OCI-LY7 (cell line): ENCODE data around the gene PRELID3B. TPM values are rescaled to one million over a fixed set of nuclear protein-coding genes. Genes with fewer than 3 reads are reported as not detected.
A peak's percentile ranks its signal among the peaks of the same experiment; 100 is the strongest.

Experiments used
- BruUV-seq: library from RNA; stranded (reverse); fragments of 400-500 nt; replicated peaks from 2 replicates; lab custom pipeline; 2021; lab: Mats Ljungman, UMichigan
- CTCF ChIA-PET: fragments of 300-600 bp; sonication (Branson Sonifier 250); formaldehyde crosslinking; loops from one replicate; lab custom pipeline; 2022; ENCODE audit warnings: antibody characterized with exemption; ENCODE audit not compliant: unreplicated experiment; lab: Charles Lee
- POLR2A ChIA-PET: fragments of 300-600 bp; sonication (Branson Sonifier 250); formaldehyde crosslinking; loops from one replicate; lab custom pipeline; 2022; ENCODE audit warnings: antibody characterized with exemption; lab: Charles Lee
- DNase-seq: peaks from one replicate; pipeline ENCODE4 v3.0.0-alpha.2; 2015; ENCODE audit warnings: low spot score
- H2AFZ ChIP-seq: fragments of 200-600 bp; sonication (generic), shearing (Covaris generic); 2 replicates; pipeline ENCODE4 v1.6.1; 2014; ENCODE audit warnings: mild to moderate bottlenecking, antibody characterized with exemption, low read length, moderate library complexity
- H3K27ac ChIP-seq: fragments of 200-600 bp; sonication (generic); 2 replicates; pipeline ENCODE4 v1.5.1; 2014; ENCODE audit warnings: mixed run types, low read depth, mild to moderate bottlenecking, moderate library complexity, low read length, inconsistent platforms; ENCODE audit not compliant: poor library complexity, severe bottlenecking
- H3K36me3 ChIP-seq: fragments of 200-600 bp; sonication (generic); 2 replicates; pipeline ENCODE4 v1.6.1; 2014; ENCODE audit warnings: mild to moderate bottlenecking, antibody characterized with exemption, low read length, moderate library complexity, mixed read lengths; ENCODE audit not compliant: insufficient read depth
- H3K4me1 ChIP-seq: fragments of 200-600 bp; sonication (generic); 2 replicates; pipeline ENCODE4 v1.5.1; 2014; ENCODE audit warnings: mild to moderate bottlenecking, low read length; ENCODE audit not compliant: insufficient read depth, poor library complexity, severe bottlenecking
- H3K4me2 ChIP-seq: fragments of 200-600 bp; sonication (generic); 2 replicates; pipeline ENCODE4 v1.6.1; 2014; ENCODE audit warnings: mild to moderate bottlenecking, low read length
- H3K4me3 ChIP-seq: fragments of 200-600 bp; sonication (generic); 2 replicates; pipeline ENCODE4 v1.5.1; 2014; ENCODE audit warnings: mild to moderate bottlenecking, low read depth, low read length; ENCODE audit not compliant: poor library complexity, severe bottlenecking
- H3K79me2 ChIP-seq: fragments of 200-600 bp; sonication (generic); 2 replicates; pipeline ENCODE4 v1.6.1; 2016; ENCODE audit warnings: low read depth, mild to moderate bottlenecking, low read length, moderate library complexity, mixed read lengths; ENCODE audit not compliant: insufficient read depth
- H3K9me2 ChIP-seq: fragments of 200-600 bp; sonication (generic); 2 replicates; pipeline ENCODE4 v1.6.1; 2016; ENCODE audit warnings: mild to moderate bottlenecking, low read length, mixed read lengths; ENCODE audit not compliant: insufficient read depth
- H3K9me3 ChIP-seq: fragments of 200-600 bp; sonication (generic); 2 replicates; pipeline ENCODE4 v1.6.1; 2014; ENCODE audit warnings: mild to moderate bottlenecking, mixed run types, low read length, mixed read lengths
- H4K20me1 ChIP-seq: fragments of 200-600 bp; sonication (generic); 2 replicates; pipeline ENCODE4 v1.6.1; 2014; ENCODE audit warnings: mild to moderate bottlenecking, antibody characterized with exemption, low read length, moderate library complexity, mixed read lengths; ENCODE audit not compliant: insufficient read depth
- CTCF ChIP-seq: fragments of 200-600 bp; sonication (generic); conservative IDR thresholded peaks from 2 replicates; pipeline ENCODE4 v1.5.1; 2014; ENCODE audit warnings: mild to moderate bottlenecking, antibody characterized with exemption, low read length, moderate library complexity, mixed read lengths
- EZH2phosphoT487 ChIP-seq: fragments of 200-600 bp; sonication (generic); IDR thresholded peaks from 2 replicates; pipeline ENCODE4 v1.6.1; 2018; ENCODE audit warnings: low read depth, borderline replicate concordance, mild to moderate bottlenecking, mixed run types, antibody characterized with exemption, low read length, moderate library complexity, mixed read lengths
- intact Hi-C: fragments of 100-400 bp; cut with micrococcal nuclease; formaldehyde crosslinking; loops from one replicate; pipeline ENCODE4 v1.10.0; 2022; ENCODE audit not compliant: unreplicated experiment
- total RNA-seq, 2 experiments: library from RNA; depleted of rRNA in 1 of 2; stranded (reverse); fragments of >200 nt in 1 of 2; shearing (Covaris generic) in 1 of 2; gene quantifications; 2 replicates each; pipeline ENCODE4 v1.2.3, GENCODE V29; 2014 to 2022

Gene PRELID3B
- total RNA-seq, 2 experiments from 2014 or later, result 99.4 to 119 TPM

GRCh38 chr20:59015812-59016711 is 26.5 kb downstream of the PRELID3B start:
- CTCF ChIA-PET, result interaction anchor here (0.6 to 1.4 kb wide), 3 partner anchors 27 to 143 kb away, joined by 3 to 4 read pairs (median 4); no protein-coding TSS in a partner anchor
- no peak overlapping the region for H3K4me3 ChIP-seq
- H3K36me3 ChIP-seq, result no peaks in the 10 kb centered on the region

GRCh38 chr20:59015411-59015810 is 27.2 kb downstream of the PRELID3B start:
- Histone ChIP-seq H4K20me1 (no peaks in the 10 kb centered on the region), H3K36me3 (no peaks in the 10 kb centered on the region), H2AFZ (no peak overlapping the region), H3K79me2 (no peaks in the 10 kb centered on the region), H3K4me1 (peaks cover 21% of the 10 kb centered on the region), H3K4me3 (no peak overlapping the region), H3K4me2 (no peak overlapping the region), H3K27ac (no peak overlapping the region), H3K9me3 (no peaks in the 10 kb centered on the region), H3K9me2 (no peaks in the 10 kb centered on the region)
- intact Hi-C loops, result no loop called here
- TF ChIP-seq CTCF (no peak), EZH2phosphoT487 (no peak)
- ChIA-PET CTCF (interaction anchor here (0.6 kb wide), 1 partner anchor 141 kb away, joined by 3 read pairs; no protein-coding TSS in a partner anchor), POLR2A (interaction anchor here (0.5 to 2.1 kb wide), 2 partner anchors 17 to 242 kb away, joined by 3 to 9 read pairs; partner anchors contain the start of gene ATP5F1E)
- BruUV-seq, result no TSS peak
- DNase-seq, result no peak

More at GRCh38 chr20:59015812-59016711, 26.5 kb downstream of the PRELID3B start:
- intact Hi-C loops, result no loop called here
- no peaks in the 10 kb centered on the region for H3K9me3 ChIP-seq
- H3K9me2 ChIP-seq, result no peaks in the 10 kb centered on the region
- H4K20me1 ChIP-seq, result no peaks in the 10 kb centered on the region
- DNase-seq, result no peak
- no TSS peak for BruUV-seq
- peak overlapping the region; percentile 45 for H3K4me2 ChIP-seq
- peaks cover 17% of the 10 kb centered on the region for H3K4me1 ChIP-seq
- H3K27ac ChIP-seq, result peak overlapping the region; percentile 5
- TF ChIP-seq EZH2phosphoT487 (no peak), CTCF (no peak)
- POLR2A ChIA-PET, result interaction anchor here (0.5 to 2.1 kb wide), 3 partner anchors 15 to 241 kb away, joined by 3 to 9 read pairs (median 8); partner anchors contain the start of gene ATP5F1E
- H3K79me2 ChIP-seq, result no peaks in the 10 kb centered on the region
- H2AFZ ChIP-seq, result peak overlapping the region; percentile 78; the same call in 1 of the 2 replicates
